ENCODE measurements around the gene NFATC2IP.
"Not testable (repeated sequence)": the region's sequence is repeated elsewhere in the genome, so short reads cannot be mapped to it uniquely, and the experiment has no call there.

NFATC2IP gene

DNA sequence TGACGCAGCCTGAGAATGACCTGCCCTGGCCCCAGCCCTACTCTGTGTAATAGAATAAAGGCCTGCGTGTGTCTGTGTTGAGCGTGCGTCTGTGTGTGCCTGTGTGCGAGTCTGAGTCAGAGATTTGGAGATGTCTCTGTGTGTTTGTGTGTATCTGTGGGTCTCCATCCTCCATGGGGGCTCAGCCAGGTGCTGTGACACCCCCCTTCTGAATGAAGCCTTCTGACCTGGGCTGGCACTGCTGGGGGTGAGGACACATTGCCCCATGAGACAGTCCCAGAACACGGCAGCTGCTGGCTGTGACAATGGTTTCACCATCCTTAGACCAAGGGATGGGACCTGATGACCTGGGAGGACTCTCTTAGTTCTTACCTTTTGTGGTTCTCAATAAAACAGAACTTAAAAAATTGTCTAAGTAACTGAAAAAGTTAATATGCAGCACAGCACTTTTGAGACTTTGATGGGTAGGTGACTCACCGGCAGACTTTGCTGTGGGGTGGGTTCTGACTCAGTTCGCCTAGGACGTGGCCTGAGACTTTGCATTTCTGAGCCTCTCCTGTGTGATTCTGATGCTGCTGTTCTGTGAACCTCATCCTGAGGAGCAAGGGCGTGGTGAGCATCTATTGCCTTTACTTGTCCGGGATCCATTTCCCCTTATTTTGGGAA is 39.8 kb downstream of the NFATC2IP start:
- no peak overlapping the region for H3K4me3 ChIP-seq (ENCODE audit: low read depth, low read length)

DNA sequence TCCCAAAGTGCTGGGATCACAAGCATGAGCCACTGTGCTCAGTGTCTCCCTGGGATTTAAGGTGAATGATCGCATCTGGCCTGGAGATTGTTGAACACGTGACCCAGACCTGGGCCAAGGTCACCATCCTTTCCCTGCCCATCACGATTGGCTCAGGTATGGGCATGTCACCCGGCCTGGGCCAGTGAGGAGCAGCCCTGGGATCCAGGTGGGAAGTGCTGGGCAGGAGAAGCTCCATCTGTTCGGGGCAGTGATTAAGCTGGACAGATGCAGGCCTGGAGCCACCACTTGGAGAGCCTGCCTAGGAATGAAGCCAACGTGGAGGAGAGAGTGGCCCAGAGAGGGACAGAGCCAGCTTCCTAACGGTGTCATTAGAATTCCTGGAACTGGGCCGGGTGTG is 41.0 kb downstream of the NFATC2IP start:
- no peak overlapping the region for H3K4me3 ChIP-seq (ENCODE audit: low read depth, low read length)

DNA sequence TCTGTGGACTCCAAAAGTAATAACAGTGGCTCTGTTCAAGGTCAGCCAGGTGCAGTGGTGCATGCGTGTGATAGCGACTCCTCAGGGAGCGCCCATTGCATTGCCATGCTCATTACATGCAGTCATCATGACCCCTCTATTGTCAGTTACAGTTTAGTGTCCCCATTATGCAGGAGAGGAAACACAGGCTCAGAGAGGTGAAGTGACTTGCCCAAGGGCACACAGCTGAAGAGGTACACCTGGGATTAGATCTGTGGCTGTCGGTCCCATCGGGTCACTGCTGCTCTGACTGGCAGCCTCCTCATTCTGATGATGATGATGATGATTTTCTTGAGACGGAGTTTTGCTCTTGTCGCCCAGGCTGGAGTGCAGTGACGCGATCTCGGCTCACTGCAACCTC is 41.8 kb downstream of the NFATC2IP start:
- no peak overlapping the region for H3K4me3 ChIP-seq (ENCODE audit: low read depth, low read length)

DNA sequence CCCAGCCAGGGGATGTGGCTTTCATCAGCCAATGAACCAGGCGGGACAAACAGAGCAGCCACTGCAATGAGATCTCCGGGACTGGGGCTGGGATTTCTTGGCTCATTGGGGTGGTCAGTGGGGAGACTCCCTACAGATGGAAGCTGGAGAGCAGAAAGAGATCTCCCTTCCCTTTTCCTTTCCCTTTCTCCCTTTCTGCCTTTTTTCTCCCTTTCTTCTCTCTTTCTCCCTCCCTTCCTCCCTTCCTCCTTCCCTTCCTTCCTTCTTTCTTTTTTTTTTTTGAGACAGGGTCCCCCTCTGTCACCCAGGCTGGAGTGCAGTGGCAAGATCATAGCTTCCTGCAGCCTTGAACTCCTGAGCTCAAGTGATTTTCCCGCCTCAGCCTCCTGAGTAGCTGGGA is 48.1 kb downstream of the NFATC2IP start:
- no peak overlapping the region for H3K4me3 ChIP-seq (ENCODE audit: low read depth, low read length)

DNA sequence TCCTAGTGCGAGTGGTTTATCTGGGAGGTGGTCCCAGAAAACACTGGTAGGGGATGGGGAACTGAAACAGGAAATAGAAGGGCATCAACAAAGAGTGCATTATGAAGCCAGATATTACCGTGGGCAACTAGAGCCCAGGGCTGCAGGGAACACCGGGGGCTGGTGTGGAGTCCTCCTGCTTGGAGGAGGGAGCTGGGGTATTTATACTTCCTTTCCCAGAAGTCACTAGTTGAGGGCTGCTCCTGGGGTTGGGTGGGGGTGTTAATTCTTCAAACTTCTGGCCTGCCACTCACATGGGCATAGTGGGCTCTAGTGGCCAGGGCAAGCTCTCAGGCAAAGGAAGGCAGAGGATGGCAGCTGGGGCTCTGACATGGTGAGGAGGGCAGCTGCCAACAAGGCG is 48.8 kb downstream of the NFATC2IP start:
- no peak overlapping the region for H3K4me3 ChIP-seq (ENCODE audit: low read depth, low read length)

DNA sequence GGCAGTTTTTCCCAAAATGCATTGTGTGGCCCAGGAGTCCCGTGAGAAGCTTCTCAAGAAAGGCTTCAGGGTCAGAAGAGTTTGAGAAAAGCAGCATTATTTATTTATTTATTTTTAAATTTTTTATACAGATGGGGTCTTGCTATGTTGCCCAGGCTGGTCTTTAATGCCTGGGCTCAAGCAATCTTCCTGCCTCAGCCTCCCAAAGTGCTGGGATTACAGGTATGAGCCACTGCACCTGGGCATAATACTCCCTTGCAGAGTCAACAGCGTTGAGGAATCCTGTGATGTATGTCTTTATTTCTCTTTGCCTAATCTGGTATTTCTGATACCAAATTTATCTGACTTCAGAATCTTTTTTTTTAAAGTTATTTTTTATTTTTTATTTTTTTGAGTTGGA is 49.3 kb downstream of the NFATC2IP start:
- no peak overlapping the region for H3K4me3 ChIP-seq (ENCODE audit: low read depth, low read length)

DNA sequence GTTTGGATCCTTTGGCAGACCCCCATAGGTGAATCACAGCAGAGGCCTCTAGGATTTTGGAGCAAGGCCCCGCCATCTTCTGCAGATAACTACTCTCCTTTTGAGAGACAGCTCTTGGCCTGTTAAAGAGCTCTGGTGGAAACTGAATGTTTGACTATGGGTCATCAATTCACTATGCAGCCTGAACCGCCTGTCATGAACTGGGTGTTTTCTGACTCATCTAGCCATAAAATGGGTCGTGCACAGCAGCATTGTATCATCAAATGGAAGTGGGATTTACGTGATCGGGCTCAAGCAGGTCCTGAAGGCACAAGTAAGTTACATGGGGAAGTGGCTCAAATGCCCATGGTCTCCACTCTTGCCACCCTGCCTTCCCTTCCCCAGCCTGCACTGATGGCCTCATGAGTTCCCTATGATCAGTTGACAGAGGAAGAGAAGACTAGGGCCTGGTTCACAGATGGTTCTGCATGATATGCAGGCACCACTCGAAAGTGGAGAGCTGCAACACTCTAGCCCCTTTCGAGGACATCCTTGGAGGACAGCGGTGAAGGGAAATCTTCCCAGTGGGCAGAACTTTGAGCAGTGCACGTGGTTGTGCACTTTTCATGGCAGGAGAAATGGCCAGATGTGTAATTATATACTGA is 53.9 kb downstream of the NFATC2IP start:
- H3K4me3 ChIP-seq (ENCODE audit: low read depth, low read length), result not testable (repeated sequence)

DNA sequence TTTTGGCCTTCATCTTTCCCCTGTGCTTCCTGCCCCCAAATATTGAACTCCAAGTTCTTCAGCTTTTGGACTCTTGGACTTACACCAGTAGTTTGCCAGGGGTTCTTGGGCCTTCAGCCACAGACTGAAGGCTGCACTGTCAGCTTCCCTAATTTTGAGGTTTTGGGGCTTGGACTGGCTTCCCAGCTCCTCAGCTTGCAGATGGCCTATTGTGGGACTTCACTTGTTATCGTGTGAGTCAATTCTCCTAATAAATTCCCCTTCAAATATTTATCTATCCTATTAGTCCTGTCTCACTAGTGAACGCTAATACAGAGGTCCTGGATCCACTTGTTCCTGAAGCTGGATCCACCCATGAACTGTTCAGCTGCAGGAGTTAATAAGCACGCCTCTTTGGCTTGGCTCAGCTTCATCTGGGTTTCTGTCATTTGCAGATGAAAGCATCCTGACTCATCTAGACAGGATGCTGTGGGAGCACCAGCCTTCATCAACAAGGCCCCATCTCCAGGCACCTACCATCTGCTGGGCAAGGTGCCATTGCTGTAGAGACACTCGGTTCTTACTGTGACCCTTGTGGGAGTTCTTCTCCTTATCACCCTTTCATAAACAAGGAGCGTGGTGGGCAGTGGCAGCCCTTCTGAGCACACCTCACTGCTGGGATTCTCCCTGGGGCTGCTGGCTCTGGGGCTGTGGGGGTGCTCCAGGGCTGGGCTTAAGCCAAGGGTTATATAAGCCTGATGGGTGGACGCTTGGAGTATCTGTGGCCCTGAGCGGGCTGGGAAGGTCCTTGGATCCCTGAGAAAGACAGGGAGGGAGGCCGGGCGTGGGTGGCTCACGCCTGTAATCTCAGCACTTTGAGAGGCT is 57.2 kb downstream of the NFATC2IP start:
- H3K4me3 ChIP-seq (ENCODE audit: low read depth, low read length), result no peak overlapping the region

DNA sequence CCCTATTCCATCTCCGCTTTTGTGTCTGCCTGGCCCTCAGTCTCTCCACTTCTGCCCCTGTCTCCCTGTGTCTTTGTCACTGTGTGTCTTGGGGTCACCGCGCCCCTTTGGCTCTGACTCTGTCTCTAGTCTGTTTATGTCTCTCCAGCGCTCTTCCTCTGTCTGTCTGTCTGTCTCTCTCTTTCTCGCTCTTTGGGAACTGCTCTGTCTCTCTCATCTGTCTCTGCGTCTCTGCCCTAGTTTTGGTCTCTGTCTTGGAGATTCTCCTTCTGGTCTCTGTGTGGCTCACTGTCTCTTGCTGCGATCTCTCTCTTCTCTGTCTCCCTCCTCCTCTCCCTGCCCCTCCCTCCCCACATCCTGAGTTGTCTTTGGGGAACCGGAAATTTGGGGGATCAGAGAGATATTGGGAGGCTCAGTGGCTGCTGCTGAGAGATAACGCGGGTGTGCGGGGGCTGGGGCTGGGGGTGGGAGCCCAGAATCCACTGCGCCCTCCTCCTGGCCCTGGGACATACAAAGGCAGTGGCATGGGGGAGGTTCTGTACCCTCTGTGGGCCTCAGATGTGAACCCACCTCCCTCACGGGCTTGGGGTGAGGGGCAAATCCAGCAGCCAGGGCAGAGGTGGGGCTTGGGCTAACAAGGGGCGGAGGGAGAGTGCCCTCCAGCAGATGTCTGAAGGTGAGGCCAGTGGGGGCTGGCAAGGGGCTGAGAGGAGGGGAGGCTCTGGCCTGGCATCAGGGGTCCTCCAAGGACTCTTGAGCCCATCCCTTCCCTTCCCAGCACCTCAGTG is 58.5 kb downstream of the NFATC2IP start:
- no peak overlapping the region for H3K4me3 ChIP-seq (ENCODE audit: low read depth, low read length)

DNA sequence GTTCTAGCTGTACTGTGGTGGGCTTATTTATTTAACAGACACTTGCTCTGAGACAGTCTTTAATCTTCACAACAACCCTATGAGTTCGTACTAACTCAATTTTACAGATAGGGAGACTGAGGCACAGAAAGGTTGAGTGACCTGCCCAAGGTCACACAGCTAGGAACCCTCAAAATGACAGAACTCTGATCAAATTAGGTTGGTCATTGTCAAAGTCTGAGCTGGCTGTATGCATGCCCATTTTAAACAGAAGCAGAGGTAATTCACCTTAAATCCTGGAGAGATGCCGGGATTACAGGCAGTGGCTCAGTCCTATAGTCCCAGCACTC is 59.1 kb downstream of the NFATC2IP start:
- H3K4me3 ChIP-seq (ENCODE audit: low read depth, low read length), result no peak overlapping the region

DNA sequence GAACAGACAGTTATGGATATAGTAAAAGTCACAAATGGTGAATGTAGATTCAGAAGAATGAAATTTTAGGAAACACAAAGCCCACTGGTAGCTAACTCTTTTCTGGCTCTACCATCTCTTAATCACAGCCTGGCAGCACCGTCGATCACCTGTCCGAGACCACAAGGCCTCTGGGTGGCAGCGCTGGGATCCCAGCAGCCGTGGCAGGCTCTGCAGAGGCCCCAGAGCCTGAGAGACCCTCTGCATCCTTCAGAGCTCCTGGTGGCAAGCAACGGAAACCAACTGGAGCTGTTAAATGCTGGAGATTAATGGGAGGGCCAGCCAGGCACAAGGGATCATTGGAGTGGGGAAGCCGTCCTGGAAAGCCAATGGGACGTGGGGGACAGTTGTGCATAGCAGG is 60.4 kb downstream of the NFATC2IP start:
- H3K4me3 ChIP-seq (ENCODE audit: low read depth, low read length), result no peak overlapping the region

DNA sequence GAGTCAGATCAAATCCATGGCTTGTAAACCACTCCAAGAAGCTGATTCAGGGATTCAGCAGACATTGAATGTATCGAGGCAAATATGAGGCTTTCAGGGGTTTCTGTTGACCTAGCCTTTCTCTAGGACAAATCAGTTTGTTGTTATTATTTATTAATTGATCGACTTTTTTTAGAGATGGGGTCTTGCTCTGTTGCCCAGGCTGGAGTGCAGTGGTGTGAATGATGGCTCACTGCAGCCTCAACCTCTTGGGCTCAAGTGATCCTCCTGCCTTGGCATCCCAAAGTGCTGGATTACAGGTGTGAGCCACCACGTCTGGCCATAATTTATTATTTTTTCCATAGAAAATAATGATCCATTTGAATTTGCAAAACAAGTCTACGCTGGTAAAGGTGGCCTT is 61.1 kb downstream of the NFATC2IP start:
- no peak overlapping the region for H3K4me3 ChIP-seq (ENCODE audit: low read depth, low read length)

DNA sequence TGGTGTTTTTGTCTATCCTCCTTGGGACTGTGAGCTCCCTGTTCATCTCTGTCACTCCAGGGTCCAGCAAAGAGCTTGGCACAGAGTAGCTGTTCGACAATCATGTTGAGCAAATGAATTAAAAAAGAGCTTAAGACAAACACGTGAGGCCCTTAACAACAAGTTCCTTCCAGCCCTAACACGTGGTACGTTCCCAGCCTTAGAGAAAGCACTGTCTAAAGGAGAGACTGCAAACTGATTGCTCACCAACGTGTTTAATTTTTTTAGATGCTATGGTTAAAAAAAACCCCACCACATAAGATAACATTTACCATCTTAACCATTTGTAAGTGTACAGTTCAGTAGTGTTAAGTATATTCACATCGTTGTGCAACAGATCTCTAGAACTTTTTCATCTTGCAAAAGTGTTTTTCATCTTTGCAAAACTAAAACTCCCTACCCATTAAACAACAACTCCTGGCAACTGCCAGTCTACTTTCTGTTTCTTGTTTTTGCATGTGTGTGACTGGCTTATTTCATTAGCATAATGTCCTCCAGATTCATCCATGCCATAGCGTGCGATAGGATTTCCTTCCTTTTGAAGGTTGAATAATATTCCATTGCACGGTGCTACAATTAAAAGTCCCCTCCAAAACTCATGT is 62.3 kb downstream of the NFATC2IP start:
- no peak overlapping the region for H3K4me3 ChIP-seq (ENCODE audit: low read depth, low read length)

DNA sequence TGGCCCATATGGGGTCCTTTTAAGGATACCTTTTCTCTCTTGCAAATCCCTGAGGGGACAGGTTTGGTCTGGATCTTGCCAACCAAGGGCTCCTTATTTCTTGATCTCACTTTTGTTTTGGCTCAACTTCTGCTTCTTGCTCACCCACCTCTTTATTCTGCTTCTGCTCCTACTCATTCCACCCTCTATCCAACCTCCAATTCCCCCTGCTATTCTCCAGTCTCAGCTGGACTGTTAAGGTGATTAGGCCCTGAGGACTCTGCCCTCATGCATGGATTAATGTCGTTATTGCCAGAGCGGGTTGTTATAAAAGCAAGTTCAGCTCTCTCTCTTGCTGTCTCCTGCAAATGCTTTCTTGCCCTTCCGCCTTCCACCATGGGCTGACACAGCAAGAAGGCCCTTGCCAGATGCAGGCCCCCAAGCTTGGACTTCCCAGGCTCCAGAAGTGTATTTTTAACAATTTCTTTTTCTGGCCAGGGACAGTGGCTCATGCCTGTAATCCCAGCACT is 63.9 kb downstream of the NFATC2IP start:
- H3K4me3 ChIP-seq (ENCODE audit: low read depth, low read length), result no peak overlapping the region
